SK-N-SH treated with all-trans-retinoic acid at 6 μM for 48 hours (cell line): ENCODE data around the gene NRXN3.

ENCODE experiments used
- ATAC-seq: fragments of 200-7000 bp; cut with Tn5 transposase; 3 replicates; pipeline ENCODE4 v1.9.1; 2020; ENCODE audit warnings: mild to moderate bottlenecking, moderate library complexity
- ARNTL ChIP-seq: fragments of 450-650 bp; formaldehyde crosslinking; IDR thresholded peaks from 2 replicates; pipeline ENCODE4 v1.5.0; 2020; ENCODE audit warnings: low read depth, mild to moderate bottlenecking, moderate library complexity, borderline replicate concordance
- BACH2 ChIP-seq: fragments of 250-450 bp; sonication (Bioruptor Pico); IDR thresholded peaks from 2 replicates; pipeline ENCODE4 v1.9.0; 2021; ENCODE audit warnings: mild to moderate bottlenecking, borderline replicate concordance
- CSDC2 ChIP-seq: fragments of 250-450 bp; sonication (Bioruptor Pico); IDR thresholded peaks from 2 replicates; pipeline ENCODE4 v1.5.0; 2020; ENCODE audit warnings: mild to moderate bottlenecking, moderate library complexity
- ESRRG ChIP-seq: fragments of 250-450 bp; sonication (Bioruptor Pico); IDR thresholded peaks from 2 replicates; pipeline ENCODE4 v1.6.1; 2021; ENCODE audit warnings: mild to moderate bottlenecking
- GLIS3 ChIP-seq: fragments of 250-450 bp; sonication (Bioruptor Pico); IDR thresholded peaks from 2 replicates; pipeline ENCODE4 v1.5.0; 2020; ENCODE audit warnings: mild to moderate bottlenecking, moderate library complexity
- ISL1 ChIP-seq: fragments of 250-450 bp; sonication (Bioruptor Pico); IDR thresholded peaks from 2 replicates; pipeline ENCODE4 v2.1.2; 2022; ENCODE audit warnings: mild to moderate bottlenecking, moderate library complexity
- OSR1 ChIP-seq: fragments of 250-450 bp; sonication (Bioruptor Pico); IDR thresholded peaks from 2 replicates; pipeline ENCODE4 v1.8.0; 2022; ENCODE audit warnings: moderate library complexity, mild to moderate bottlenecking, inconsistent platforms
- PPARA ChIP-seq: fragments of 250-450 bp; sonication (Bioruptor Pico); IDR thresholded peaks from 2 replicates; pipeline ENCODE4 v1.5.0; 2020; ENCODE audit warnings: mild to moderate bottlenecking, borderline replicate concordance
- RARB ChIP-seq: fragments of 250-450 bp; sonication (Bioruptor Pico); IDR thresholded peaks from 2 replicates; pipeline ENCODE4 v1.8.0; 2021; ENCODE audit warnings: mild to moderate bottlenecking, moderate library complexity
- SNAI2 ChIP-seq: fragments of 250-450 bp; sonication (Bioruptor Pico); IDR thresholded peaks from 2 replicates; pipeline ENCODE4 v1.5.0; 2020; ENCODE audit warnings: mild to moderate bottlenecking, moderate library complexity
- TCF4 ChIP-seq: fragments of 250-450 bp; sonication (Bioruptor Pico); IDR thresholded peaks from 2 replicates; pipeline ENCODE4 v1.8.0; 2021; ENCODE audit warnings: mild to moderate bottlenecking, moderate library complexity, borderline replicate concordance
- TOX ChIP-seq: fragments of 250-450 bp; sonication (Bioruptor Pico); IDR thresholded peaks from 2 replicates; pipeline ENCODE4 v1.8.0; 2021; ENCODE audit warnings: mild to moderate bottlenecking, moderate library complexity, borderline replicate concordance
- ZC3H10 ChIP-seq: fragments of 250-450 bp; sonication (Bioruptor Pico); IDR thresholded peaks from 2 replicates; pipeline ENCODE4 v1.5.1; 2021; ENCODE audit warnings: mild to moderate bottlenecking, moderate library complexity
- ZFP3 ChIP-seq: fragments of 250-450 bp; sonication (Bioruptor Pico); IDR thresholded peaks from 2 replicates; pipeline ENCODE4 v1.5.0; 2020; ENCODE audit warnings: mild to moderate bottlenecking, moderate library complexity
- ZFP30 ChIP-seq: fragments of 450-650 bp; formaldehyde crosslinking; IDR thresholded peaks from 2 replicates; pipeline ENCODE4 v1.5.0; 2022; ENCODE audit warnings: mild to moderate bottlenecking, moderate library complexity
- ZNF565 ChIP-seq: fragments of 450-650 bp; formaldehyde crosslinking; conservative IDR thresholded peaks from 2 replicates; pipeline ENCODE4 v1.5.0; 2020; ENCODE audit warnings: low read depth, mild to moderate bottlenecking, moderate library complexity
- ZNF70 ChIP-seq: fragments of 450-650 bp; formaldehyde crosslinking; IDR thresholded peaks from 2 replicates; pipeline ENCODE4 v1.5.0; 2020; ENCODE audit warnings: mild to moderate bottlenecking, moderate library complexity
- ZNF8 ChIP-seq: fragments of 450-650 bp; formaldehyde crosslinking; IDR thresholded peaks from 2 replicates; pipeline ENCODE4 v1.5.0; 2020; ENCODE audit warnings: mild to moderate bottlenecking, moderate library complexity
- TF ChIP-seq, protein P1 (sequence below): fragments of 250-450 bp; sonication (Bioruptor Pico); IDR thresholded peaks from 2 replicates; pipeline ENCODE4 v1.8.0; 2020; ENCODE audit warnings: mild to moderate bottlenecking, moderate library complexity, borderline replicate concordance
- TF ChIP-seq, protein P2 (sequence below): fragments of 250-450 bp; sonication (Bioruptor Pico); IDR thresholded peaks from 2 replicates; pipeline ENCODE4 v1.8.0; 2021; ENCODE audit warnings: low read depth, mild to moderate bottlenecking, moderate library complexity, borderline replicate concordance
- TF ChIP-seq, protein P3 (sequence below): fragments of 250-450 bp; sonication (Bioruptor Pico); IDR thresholded peaks from 2 replicates; pipeline ENCODE4 v1.5.1; 2021; ENCODE audit warnings: mild to moderate bottlenecking, moderate library complexity

Gene NRXN3

DNA sequence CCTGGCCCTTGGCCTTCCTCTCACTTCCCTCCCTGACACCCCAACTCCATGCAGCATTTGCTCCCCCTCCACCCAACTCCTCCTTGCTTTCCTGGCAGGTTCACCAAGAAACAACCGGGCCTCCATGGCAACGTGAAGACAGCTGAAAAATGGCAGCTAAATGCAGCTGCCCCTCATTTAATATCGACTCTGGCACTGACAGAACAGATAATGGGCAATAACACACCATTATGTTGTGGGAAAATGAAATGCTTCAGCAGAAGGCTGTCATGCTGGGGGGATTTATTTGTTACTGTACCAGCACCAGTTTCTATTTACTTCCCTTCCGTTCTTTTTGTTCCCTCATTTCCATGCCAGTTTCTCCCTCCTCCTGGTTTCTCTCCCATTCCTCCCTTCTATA, 440.8 kb downstream of the NRXN3 start (continued):
- TF ChIP-seq, protein P1, sequence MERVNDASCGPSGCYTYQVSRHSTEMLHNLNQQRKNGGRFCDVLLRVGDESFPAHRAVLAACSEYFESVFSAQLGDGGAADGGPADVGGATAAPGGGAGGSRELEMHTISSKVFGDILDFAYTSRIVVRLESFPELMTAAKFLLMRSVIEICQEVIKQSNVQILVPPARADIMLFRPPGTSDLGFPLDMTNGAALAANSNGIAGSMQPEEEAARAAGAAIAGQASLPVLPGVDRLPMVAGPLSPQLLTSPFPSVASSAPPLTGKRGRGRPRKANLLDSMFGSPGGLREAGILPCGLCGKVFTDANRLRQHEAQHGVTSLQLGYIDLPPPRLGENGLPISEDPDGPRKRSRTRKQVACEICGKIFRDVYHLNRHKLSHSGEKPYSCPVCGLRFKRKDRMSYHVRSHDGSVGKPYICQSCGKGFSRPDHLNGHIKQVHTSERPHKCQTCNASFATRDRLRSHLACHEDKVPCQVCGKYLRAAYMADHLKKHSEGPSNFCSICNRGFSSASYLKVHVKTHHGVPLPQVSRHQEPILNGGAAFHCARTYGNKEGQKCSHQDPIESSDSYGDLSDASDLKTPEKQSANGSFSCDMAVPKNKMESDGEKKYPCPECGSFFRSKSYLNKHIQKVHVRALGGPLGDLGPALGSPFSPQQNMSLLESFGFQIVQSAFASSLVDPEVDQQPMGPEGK (CRISPR knock-in tag): no peak
- no peak for TF ChIP-seq ZFP30
- no peak for TF ChIP-seq ZFP3
- TF ChIP-seq ESRRG: no peak
- TF ChIP-seq OSR1 (CRISPR knock-in tag): no peak
- no peak for TF ChIP-seq CSDC2
- no peak for TF ChIP-seq ZNF8 (CRISPR knock-in tag)
- no peak for TF ChIP-seq TOX (CRISPR knock-in tag)

DNA sequence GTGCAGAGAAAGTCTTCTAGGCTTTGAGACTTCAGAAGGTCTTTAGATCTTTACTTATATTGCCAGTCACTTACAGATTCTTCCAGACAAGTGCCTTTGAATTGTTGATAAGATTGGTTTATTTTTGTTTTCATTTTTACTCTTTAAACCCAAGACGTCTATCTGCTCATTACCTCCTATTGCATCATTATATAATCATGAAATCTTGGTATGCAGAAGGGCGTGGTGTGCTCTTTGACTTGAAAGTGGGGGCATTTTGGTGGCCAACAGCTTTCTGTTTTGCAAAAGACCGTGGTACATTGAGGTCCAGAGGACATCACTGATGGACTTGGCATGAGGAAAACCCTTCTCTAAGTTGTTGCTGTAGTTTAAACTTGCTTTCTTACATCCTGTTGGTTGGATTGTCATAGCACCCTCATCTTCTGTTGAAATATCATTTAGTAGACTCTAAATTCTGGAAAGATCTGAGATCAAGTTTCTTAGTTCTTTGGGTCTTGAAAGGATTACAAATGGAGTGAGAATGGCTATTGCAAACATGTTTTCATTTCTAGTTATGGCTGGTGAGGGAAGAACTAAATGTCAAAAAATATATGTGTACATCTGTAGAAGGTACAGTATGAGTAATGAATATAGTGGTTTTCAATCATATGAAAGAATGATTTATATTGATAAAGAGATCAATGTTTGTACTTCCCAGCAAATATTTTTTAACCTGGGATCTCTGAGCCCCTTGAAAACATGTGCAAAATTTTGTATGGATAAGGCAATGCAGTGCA, 441.8 kb downstream of the NRXN3 start:
- no peak for ATAC-seq
- TF ChIP-seq ZFP30 (no peak), SNAI2 (CRISPR knock-in tag) (no peak), ZNF70 (CRISPR knock-in tag) (no peak), PPARA (no peak), ESRRG (no peak), TCF4 (CRISPR knock-in tag) (no peak), ARNTL (no peak), ZC3H10 (CRISPR knock-in tag) (no peak), ZFP3 (no peak), ZNF565 (CRISPR knock-in tag) (no peak), ISL1 (CRISPR knock-in tag) (no peak)
- TF ChIP-seq, protein P2, sequence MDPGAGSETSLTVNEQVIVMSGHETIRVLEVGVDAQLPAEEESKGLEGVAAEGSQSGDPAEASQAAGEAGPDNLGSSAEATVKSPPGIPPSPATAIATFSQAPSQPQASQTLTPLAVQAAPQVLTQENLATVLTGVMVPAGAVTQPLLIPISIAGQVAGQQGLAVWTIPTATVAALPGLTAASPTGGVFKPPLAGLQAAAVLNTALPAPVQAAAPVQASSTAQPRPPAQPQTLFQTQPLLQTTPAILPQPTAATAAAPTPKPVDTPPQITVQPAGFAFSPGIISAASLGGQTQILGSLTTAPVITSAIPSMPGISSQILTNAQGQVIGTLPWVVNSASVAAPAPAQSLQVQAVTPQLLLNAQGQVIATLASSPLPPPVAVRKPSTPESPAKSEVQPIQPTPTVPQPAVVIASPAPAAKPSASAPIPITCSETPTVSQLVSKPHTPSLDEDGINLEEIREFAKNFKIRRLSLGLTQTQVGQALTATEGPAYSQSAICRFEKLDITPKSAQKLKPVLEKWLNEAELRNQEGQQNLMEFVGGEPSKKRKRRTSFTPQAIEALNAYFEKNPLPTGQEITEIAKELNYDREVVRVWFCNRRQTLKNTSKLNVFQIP (CRISPR knock-in tag): no peak
- TF ChIP-seq, protein P1 (CRISPR knock-in tag): no peak
- TF ChIP-seq, all 23 proteins: peak for 0

DNA sequence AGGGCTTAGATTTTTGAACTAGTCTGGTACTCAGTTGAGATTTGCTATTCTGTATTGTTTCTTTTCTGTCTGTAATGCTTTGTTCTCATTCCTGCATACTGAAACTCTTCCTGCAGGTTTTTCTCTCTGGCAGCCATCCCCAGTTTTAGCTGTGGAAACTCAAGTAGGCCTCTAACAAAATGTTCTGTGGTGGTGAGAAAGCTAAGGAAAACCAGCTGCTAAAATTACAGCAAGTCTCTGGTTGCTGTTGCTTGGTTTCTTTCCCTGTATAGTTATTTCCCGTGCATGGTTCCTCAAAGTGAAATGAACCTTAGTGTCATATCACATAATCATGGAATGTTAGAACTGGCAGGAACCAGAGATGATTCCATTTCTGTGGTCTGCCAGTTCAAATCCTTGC, 442.5 kb downstream of the NRXN3 start:
- no peak for ATAC-seq
- TF ChIP-seq ZNF565 (CRISPR knock-in tag) (no peak), GLIS3 (CRISPR knock-in tag) (no peak), BACH2 (CRISPR knock-in tag) (no peak), ZFP30 (no peak), ARNTL (no peak), CSDC2 (no peak), TCF4 (CRISPR knock-in tag) (no peak), ZFP3 (no peak)
- TF ChIP-seq, protein P2 (CRISPR knock-in tag): no peak

DNA sequence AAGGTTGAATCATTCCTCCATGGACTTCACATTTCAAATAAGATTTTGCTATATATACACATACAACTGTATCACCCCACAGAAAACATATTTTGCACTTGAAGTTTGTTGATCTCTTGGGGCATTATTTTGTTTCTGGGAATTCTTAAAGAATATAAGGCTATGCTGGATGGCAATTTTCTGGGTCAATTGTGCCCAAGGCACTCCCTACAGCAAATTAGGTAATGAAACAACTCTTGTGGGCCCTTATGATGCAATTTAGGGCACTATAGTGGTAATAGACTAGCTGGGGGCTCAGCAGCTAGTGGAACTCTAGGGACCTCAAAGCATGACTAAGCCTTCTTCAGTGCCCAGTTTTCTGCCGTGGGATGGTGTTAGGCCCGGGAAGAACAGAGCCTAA, 444.4 kb downstream of the NRXN3 start:
- no peak for ATAC-seq
- no peak for TF ChIP-seq OSR1 (CRISPR knock-in tag)
- no peak for TF ChIP-seq PPARA
- TF ChIP-seq ZNF565 (CRISPR knock-in tag): no peak
- TF ChIP-seq BACH2 (CRISPR knock-in tag): no peak
- TF ChIP-seq TCF4 (CRISPR knock-in tag): no peak
- TF ChIP-seq ZNF8 (CRISPR knock-in tag): no peak
- no peak for TF ChIP-seq ARNTL
- TF ChIP-seq CSDC2: no peak
- no peak for TF ChIP-seq ISL1 (CRISPR knock-in tag)
- no peak for TF ChIP-seq RARB (CRISPR knock-in tag)
- TF ChIP-seq SNAI2 (CRISPR knock-in tag): no peak
- TF ChIP-seq, protein P3, sequence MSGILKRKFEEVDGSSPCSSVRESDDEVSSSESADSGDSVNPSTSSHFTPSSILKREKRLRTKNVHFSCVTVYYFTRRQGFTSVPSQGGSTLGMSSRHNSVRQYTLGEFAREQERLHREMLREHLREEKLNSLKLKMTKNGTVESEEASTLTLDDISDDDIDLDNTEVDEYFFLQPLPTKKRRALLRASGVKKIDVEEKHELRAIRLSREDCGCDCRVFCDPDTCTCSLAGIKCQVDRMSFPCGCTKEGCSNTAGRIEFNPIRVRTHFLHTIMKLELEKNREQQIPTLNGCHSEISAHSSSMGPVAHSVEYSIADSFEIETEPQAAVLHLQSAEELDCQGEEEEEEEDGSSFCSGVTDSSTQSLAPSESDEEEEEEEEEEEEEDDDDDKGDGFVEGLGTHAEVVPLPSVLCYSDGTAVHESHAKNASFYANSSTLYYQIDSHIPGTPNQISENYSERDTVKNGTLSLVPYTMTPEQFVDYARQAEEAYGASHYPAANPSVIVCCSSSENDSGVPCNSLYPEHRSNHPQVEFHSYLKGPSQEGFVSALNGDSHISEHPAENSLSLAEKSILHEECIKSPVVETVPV (CRISPR knock-in tag): no peak
- no peak for TF ChIP-seq TOX (CRISPR knock-in tag)
- TF ChIP-seq, protein P2 (CRISPR knock-in tag): no peak
- TF ChIP-seq, all 23 proteins: peak for 0
